ENCODE data around the gene FMN1. TPM values are rescaled to one million over a fixed set of nuclear protein-coding genes. Genes with fewer than 3 reads are reported as not detected.

The FMN1 gene
- total RNA-seq, 4 donors from 2014 or later, result 2.6 to 6.6 (median 4.2) TPM

- Histone ChIP-seq H3K9me3 (no peaks in the 10 kb centered on the region), H3K4me3 (no peak overlapping the region), H3K27me3 (no peaks in the 10 kb centered on the region), H3K27ac (no peak overlapping the region), H3K36me3 (no peaks in the 10 kb centered on the region), H3K4me1 (no peaks in the 10 kb centered on the region)
- ATAC-seq (no peak), DNase-seq (no peak)
- in situ Hi-C loops (cut with MboI; ENCODE audit: low sequenced_read_pairs in 4 of 4) (no loop called here), intact Hi-C loops (cut with DNase I; ENCODE audit: low total_unique reads) (no loop called here)
- no peak for TF ChIP-seq POLR2A (IDR thresholded peaks at IDR 0.05)
- no peak for TF ChIP-seq CTCF (IDR thresholded peaks at IDR 0.05 in 4 of 5, conservative IDR thresholded peaks at IDR 0.05 in 1 of 5)
These were observed 315.4 kb downstream of the FMN1 start for GRCh38 chr15:32878869-32879805.

DNA sequence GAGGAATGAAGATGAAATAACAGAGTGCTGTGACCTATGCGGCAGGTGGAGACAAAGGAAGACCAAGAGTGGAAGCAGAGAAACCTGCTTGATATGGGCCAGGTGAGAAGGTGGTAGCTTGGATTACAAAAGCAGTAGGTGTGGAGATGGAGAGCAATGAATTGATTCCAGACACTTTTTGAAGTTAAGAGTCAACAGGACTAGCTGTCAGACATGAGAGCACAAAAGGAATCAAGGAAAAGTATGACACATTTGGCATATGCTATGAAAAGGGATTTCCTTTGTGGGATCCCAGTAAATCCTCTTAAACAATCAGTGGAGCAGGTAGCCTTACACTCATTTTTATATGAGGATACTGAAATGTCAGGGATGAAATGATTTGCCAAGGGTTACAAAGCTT, 316.2 kb downstream of the FMN1 start:
- no peak for DNase-seq
- no peaks in the 10 kb centered on the region for H3K4me1 ChIP-seq
- no peaks in the 10 kb centered on the region for H3K9me3 ChIP-seq
- intact Hi-C loops (cut with DNase I; ENCODE audit: low total_unique reads), result no loop called here
- no peak for ATAC-seq
- H3K4me3 ChIP-seq, result no peak overlapping the region
- H3K27me3 ChIP-seq, result no peaks in the 10 kb centered on the region
- no peak overlapping the region for H3K27ac ChIP-seq
- no peaks in the 10 kb centered on the region for H3K36me3 ChIP-seq
- in situ Hi-C loops (cut with MboI; ENCODE audit: low sequenced_read_pairs in 4 of 4), result no loop called here
- TF ChIP-seq POLR2A (IDR thresholded peaks at IDR 0.05), result no peak

- no peak overlapping the region for H3K27ac ChIP-seq
- no peaks in the 10 kb centered on the region for H3K4me1 ChIP-seq
- H3K4me3 ChIP-seq, result no peak overlapping the region
- intact Hi-C loops (cut with DNase I; ENCODE audit: low total_unique reads) (no loop called here), in situ Hi-C loops (cut with MboI; ENCODE audit: low sequenced_read_pairs in 4 of 4) (no loop called here)
- no peak for ATAC-seq
- no peaks in the 10 kb centered on the region for H3K36me3 ChIP-seq
- TF ChIP-seq CTCF (IDR thresholded peaks at IDR 0.05 in 4 of 5, conservative IDR thresholded peaks at IDR 0.05 in 1 of 5) (no peak), POLR2A (IDR thresholded peaks at IDR 0.05) (no peak)
- no peaks in the 10 kb centered on the region for H3K27me3 ChIP-seq
- no peak for DNase-seq
- no peaks in the 10 kb centered on the region for H3K9me3 ChIP-seq
These were observed 317.1 kb downstream of the FMN1 start for GRCh38 chr15:32877252-32878019.

GRCh38 chr15:32873284-32874114, 321.0 kb downstream of the FMN1 start:
- DNase-seq (no peak), ATAC-seq (no peak)
- no peak for TF ChIP-seq CTCF (IDR thresholded peaks at IDR 0.05 in 4 of 5, conservative IDR thresholded peaks at IDR 0.05 in 1 of 5)
- no peak for TF ChIP-seq POLR2A (IDR thresholded peaks at IDR 0.05)
- Histone ChIP-seq H3K4me1 (no peaks in the 10 kb centered on the region), H3K9me3 (no peaks in the 10 kb centered on the region), H3K4me3 (no peak overlapping the region), H3K36me3 (no peaks in the 10 kb centered on the region), H3K27ac (peak overlapping the region; percentile 5 to 37 (median 30)), H3K27me3 (no peaks in the 10 kb centered on the region)
- in situ Hi-C loops (cut with MboI; ENCODE audit: low sequenced_read_pairs in 4 of 4), result no loop called here
- intact Hi-C loops (cut with DNase I; ENCODE audit: low total_unique reads), result no loop called here

All from gastrocnemius medialis (tissue), 4 donors.